A549 (cell line): ENCODE data around the gene LRRC36. TPM values are rescaled to one million over a fixed set of nuclear protein-coding genes. Genes with fewer than 3 reads are reported as not detected.

Experiments
- ATAC-seq, 2 experiments: fragments of 200-7000 bp in 1 of 2; fragments of >200 bp in 1 of 2; cut with Nextera tagmentation in 1 of 2; cut with Tn5 transposase in 1 of 2; 3 replicates each; pipeline versions ENCODE4 v1.8.0 to v1.9.1; 2018 to 2020; ENCODE audit warnings: mild to moderate bottlenecking in 1 of 2, moderate library complexity in 1 of 2
- CTCF ChIA-PET: fragments of 300-600 bp; sonication (Branson Sonifier 250); formaldehyde crosslinking; extraction: SDS; loops from one replicate; lab custom pipeline; 2021; ENCODE audit warnings: antibody characterized with exemption, inconsistent platforms; lab: Yijun Ruan, JAX
- POLR2A ChIA-PET: fragments of 350-600 bp; formaldehyde crosslinking; extraction: SDS; loops from one replicate; lab custom pipeline; 2021; ENCODE audit warnings: antibody characterized with exemption, inconsistent platforms; lab: Yijun Ruan, JAX
- DNase-seq, 2 experiments: peaks; one replicate each; pipeline versions ENCODE4 v3.0.0 to v3.0.0-alpha.2; 2011 to 2016; ENCODE audit warnings: low read depth in 1 of 2, low spot score in 1 of 2
- FAIRE-seq: peaks from 2 replicates; lab custom pipeline; 2011; peaks lifted over from hg19 to GRCh38; lab: Jason Lieb, UNC
- H3K27ac ChIP-seq, 2 experiments: fragments of >200 bp; sonication (Bioruptor Twin); formaldehyde crosslinking; 3 replicates each; pipeline ENCODE4 v1.5.1; 2016 to 2017
- H3K4me1 ChIP-seq: fragments of >200 bp; sonication (Bioruptor Twin); formaldehyde crosslinking; 3 replicates; pipeline ENCODE4 v1.6.1; 2016
- H3K4me2 ChIP-seq: fragments of >200 bp; sonication (Bioruptor Twin); formaldehyde crosslinking; 3 replicates; pipeline ENCODE4 v1.6.1; 2016
- H3K4me3 ChIP-seq: fragments of >200 bp; sonication (Bioruptor Twin); formaldehyde crosslinking; 3 replicates; pipeline ENCODE4 v1.5.1; 2016
- H3K9me3 ChIP-seq: fragments of >200 bp; sonication (Bioruptor Twin); formaldehyde crosslinking; 3 replicates; pipeline ENCODE4 v1.6.1; 2016
- BHLHE40 ChIP-seq: IDR thresholded peaks from 2 replicates; pipeline ENCODE4 v1.6.1; 2012; ENCODE audit warnings: low read depth, low read length, inconsistent platforms
- CBX2 ChIP-seq: fragments of 200-600 bp; sonication (generic); IDR thresholded peaks from 2 replicates; pipeline ENCODE4 v1.6.1; 2016; ENCODE audit warnings: low read depth, mild to moderate bottlenecking, borderline replicate concordance
- CBX8 ChIP-seq: fragments of 200-600 bp; sonication (generic); IDR thresholded peaks from 2 replicates; pipeline ENCODE4 v1.6.1; 2016
- CEBPB ChIP-seq, 2 experiments: fragments of >200 bp in 1 of 2; sonication (Bioruptor Twin) in 1 of 2; formaldehyde crosslinking in 1 of 2; IDR thresholded peaks; 2 replicates each; pipeline ENCODE4 v1.6.1; 2012 to 2016
- EHF ChIP-seq: fragments of 250-450 bp; sonication (Bioruptor Pico); IDR thresholded peaks from 2 replicates; pipeline ENCODE4 v1.5.0; 2020; ENCODE audit warnings: mild to moderate bottlenecking
- EHMT2 ChIP-seq: fragments of 200-600 bp; sonication (generic); IDR thresholded peaks from 2 replicates; pipeline ENCODE4 v1.6.1; 2016; ENCODE audit warnings: antibody characterized with exemption, low read depth, mild to moderate bottlenecking, moderate library complexity
- FOSL2 ChIP-seq, 2 experiments: fragments of 450-650 bp in 1 of 2; fragments of >200 bp in 1 of 2; sonication (Bioruptor Twin) in 1 of 2; formaldehyde crosslinking; IDR thresholded peaks; 2 replicates each; pipeline versions ENCODE4 v1.5.0 to v1.6.1; 2016 to 2020; ENCODE audit warnings: mild to moderate bottlenecking in 1 of 2, moderate library complexity in 1 of 2
- GATA3 ChIP-seq: IDR thresholded peaks from 2 replicates; pipeline ENCODE4 v1.6.1; 2012; ENCODE audit warnings: borderline replicate concordance
- HES2 ChIP-seq: fragments of >200 bp; sonication (Bioruptor Twin); formaldehyde crosslinking; IDR thresholded peaks from 2 replicates; pipeline ENCODE4 v1.6.1; 2016
- HOXA7 ChIP-seq: fragments of 250-450 bp; sonication (Bioruptor Pico); IDR thresholded peaks from 2 replicates; pipeline ENCODE4 v1.5.0; 2020; ENCODE audit warnings: mild to moderate bottlenecking, moderate library complexity
- HOXB5 ChIP-seq: fragments of 250-450 bp; sonication (Bioruptor Pico); IDR thresholded peaks from 2 replicates; pipeline ENCODE4 v1.5.0; 2020; ENCODE audit warnings: mild to moderate bottlenecking, moderate library complexity
- JUNB ChIP-seq: fragments of >200 bp; sonication (Bioruptor Twin); formaldehyde crosslinking; IDR thresholded peaks from 2 replicates; pipeline ENCODE4 v1.6.1; 2016
- KDM1A ChIP-seq: fragments of 200-600 bp; sonication (generic); IDR thresholded peaks from 2 replicates; pipeline ENCODE4 v1.6.1; 2016; ENCODE audit warnings: low read depth, mild to moderate bottlenecking
- KDM5A ChIP-seq: fragments of 200-600 bp; sonication (generic); IDR thresholded peaks from 2 replicates; pipeline ENCODE4 v1.6.1; 2016; ENCODE audit warnings: antibody characterized with exemption, mild to moderate bottlenecking
- MAFK ChIP-seq: fragments of 450-650 bp; IDR thresholded peaks from 2 replicates; pipeline ENCODE4 v1.6.1; 2014; ENCODE audit not compliant: partially characterized antibody
- MAX ChIP-seq: IDR thresholded peaks from 2 replicates; pipeline ENCODE4 v1.6.1; 2012
- MYC ChIP-seq: IDR thresholded peaks from 2 replicates; pipeline ENCODE4 v1.6.1; 2012; ENCODE audit warnings: mild to moderate bottlenecking, inconsistent platforms, low read length, improper control_type of control experiment, borderline replicate concordance
- NPAS2 ChIP-seq: fragments of 250-450 bp; sonication (Bioruptor Pico); IDR thresholded peaks from 2 replicates; pipeline ENCODE4 v1.8.0; 2022; ENCODE audit warnings: mild to moderate bottlenecking, moderate library complexity, borderline replicate concordance
- NR3C1 ChIP-seq: fragments of >200 bp; sonication (Bioruptor Twin); formaldehyde crosslinking; IDR thresholded peaks from 3 replicates; pipeline ENCODE4 v1.6.1; 2017
- POLR2A ChIP-seq: IDR thresholded peaks from 2 replicates; pipeline ENCODE4 v1.6.1; 2012; ENCODE audit warnings: mild to moderate bottlenecking, low read length
- RARB ChIP-seq: fragments of 250-450 bp; sonication (Bioruptor Pico); IDR thresholded peaks from 2 replicates; pipeline ENCODE4 v1.8.0; 2021; ENCODE audit warnings: mild to moderate bottlenecking, moderate library complexity
- SMC3 ChIP-seq: fragments of >200 bp; sonication (Bioruptor Twin); formaldehyde crosslinking; IDR thresholded peaks from 3 replicates; pipeline ENCODE4 v1.6.1; 2018; ENCODE audit warnings: inconsistent platforms
- USF2 ChIP-seq: fragments of 450-650 bp; IDR thresholded peaks from 2 replicates; pipeline ENCODE4 v1.6.1; 2014; ENCODE audit warnings: antibody characterized with exemption
- ZNF302 ChIP-seq: fragments of 250-450 bp; sonication (Bioruptor Pico); IDR thresholded peaks from 2 replicates; pipeline ENCODE4 v1.9.0; 2021; ENCODE audit warnings: inconsistent platforms, mild to moderate bottlenecking, moderate library complexity
- ZSCAN20 ChIP-seq: fragments of 250-450 bp; sonication (Bioruptor Pico); IDR thresholded peaks from 2 replicates; pipeline ENCODE4 v1.8.0; 2022; ENCODE audit warnings: mild to moderate bottlenecking, moderate library complexity
- WGBS: methylation state at CpG from one replicate; pipeline ENCODE4 v1.1.6; 2017; ENCODE audit errors: missing lambda C conversion rate; 5-methylcytosine and 5-hydroxymethylcytosine counted together
- polyA plus RNA-seq, 4 experiments: library from polyadenylated mRNA; depleted of rRNA in 3 of 4; stranded (reverse); fragments of >200 nt; fragmentation: RNase III in 1 of 4; extraction: RNeasy Plus Mini Kit Qiagen cat#74134 plus additional on column Dnase treatment in 1 of 4; gene quantifications; 2 replicates in 3 of 4; 3 replicates in 1 of 4; pipeline ENCODE4 v1.2.3, GENCODE V29; 2011 to 2017
- TF ChIP-seq, protein P1 (sequence below): fragments of 250-450 bp; sonication (Bioruptor Pico); IDR thresholded peaks from 2 replicates; pipeline ENCODE4 v1.5.0; 2020; ENCODE audit warnings: low read depth, mild to moderate bottlenecking, moderate library complexity
- TF ChIP-seq, protein P2 (sequence below): IDR thresholded peaks from 2 replicates; pipeline ENCODE4 v1.6.1; 2012

LRRC36 gene
- polyA plus RNA-seq, 2 of the 4 experiments (the other 2 are of a cell fraction) = 0.48 to 0.57 TPM

- Histone ChIP-seq H3K4me1 (peaks cover 11% of the 10 kb centered on the region; the same call in 2 of the 3 replicates), H3K9me3 (no peaks in the 10 kb centered on the region)
- peak in 1 of 2 experiments; percentile 44; a peak in 3 of 6 replicates for ATAC-seq
- no peak for FAIRE-seq
- DNase-seq = no peak
- POLR2A ChIA-PET = no interaction called here
- WGBS = 91% methylated on average over 14 of the region's 18 CpGs
- TF ChIP-seq NR3C1 (no peak), BHLHE40 (no peak), HOXB5 (CRISPR knock-in tag) (no peak), USF2 (no peak), SMC3 (no peak), HOXA7 (CRISPR knock-in tag) (no peak), ZNF302 (CRISPR knock-in tag) (no peak), GATA3 (no peak), MYC (no peak), CBX2 (no peak), FOSL2 (IDR thresholded peaks at IDR 0.05) (no peak), FOSL2 (CRISPR knock-in tag; IDR thresholded peaks at IDR 0.05) (no peak), MAFK (no peak), MAX (no peak), CEBPB (IDR thresholded peaks at IDR 0.05) (no peak), KDM5A (no peak), NPAS2 (CRISPR knock-in tag) (no peak), EHMT2 (no peak)
- TF ChIP-seq, all 56 proteins: peak for 0
- Histone ChIP-seq H3K4me2 (no peak overlapping the region), H3K4me3 (no peak overlapping the region), H3K27ac (no peak overlapping the region)
- CTCF ChIA-PET = interaction anchor here (0.9 to 3.6 kb wide), 9 partner anchors 7 to 121 kb away, joined by 3 to 17 read pairs (median 4); partner anchors contain the start of gene ZDHHC1
These were observed 79.7 kb downstream of the LRRC36 start for GRCh38 chr16:67406111-67406971.

DNA sequence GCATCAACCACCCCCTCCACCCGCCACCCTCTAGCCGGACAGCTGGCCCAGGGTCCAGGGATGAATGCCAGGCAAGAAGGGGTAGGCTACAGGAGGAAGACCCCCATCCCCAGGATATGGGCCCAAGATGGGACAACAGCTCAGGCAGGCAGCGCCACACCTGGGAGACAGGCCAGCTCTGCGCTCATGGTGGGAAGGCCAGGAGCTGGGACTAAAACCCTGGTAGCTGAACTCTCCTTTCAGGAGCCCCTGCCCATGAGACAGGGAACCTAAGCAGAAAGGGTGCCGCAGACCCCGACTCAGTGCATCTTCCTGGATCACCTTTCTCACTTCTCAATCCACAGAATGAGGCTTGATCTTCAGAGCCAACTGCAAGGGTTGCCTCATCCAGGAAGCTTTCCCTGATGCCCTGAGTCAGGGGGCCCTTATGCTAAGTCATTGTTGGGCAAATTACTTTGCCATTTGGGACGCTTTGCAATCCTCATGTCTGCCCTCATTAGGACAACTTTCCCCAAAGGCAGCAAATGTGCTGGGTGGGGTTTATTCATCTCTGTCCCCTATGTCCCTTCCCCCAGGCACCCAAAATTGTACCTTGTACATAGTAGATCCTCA, 80.7 kb downstream of the LRRC36 start:
- H3K4me2 ChIP-seq = no peak overlapping the region

More for the DNA sequence above, 80.7 kb downstream of the LRRC36 start:
- no peaks in the 10 kb centered on the region for H3K9me3 ChIP-seq
- DNase-seq = no peak
- H3K4me1 ChIP-seq = peaks cover 11% of the 10 kb centered on the region; the same call in 2 of the 3 replicates
- no peak overlapping the region for H3K4me3 ChIP-seq
- POLR2A ChIA-PET = interaction anchor here (0.6 kb wide), 1 partner anchor 72 kb away, joined by 3 read pairs; no protein-coding TSS in a partner anchor
- no peak for FAIRE-seq
- TF ChIP-seq JUNB (no peak), EHF (CRISPR knock-in tag) (no peak), POLR2A (no peak), CBX8 (no peak), FOSL2 (IDR thresholded peaks at IDR 0.05) (no peak), FOSL2 (CRISPR knock-in tag; IDR thresholded peaks at IDR 0.05) (no peak), ZSCAN20 (CRISPR knock-in tag) (no peak), RARB (no peak), KDM1A (no peak), HES2 (no peak)
- TF ChIP-seq, protein P1, sequence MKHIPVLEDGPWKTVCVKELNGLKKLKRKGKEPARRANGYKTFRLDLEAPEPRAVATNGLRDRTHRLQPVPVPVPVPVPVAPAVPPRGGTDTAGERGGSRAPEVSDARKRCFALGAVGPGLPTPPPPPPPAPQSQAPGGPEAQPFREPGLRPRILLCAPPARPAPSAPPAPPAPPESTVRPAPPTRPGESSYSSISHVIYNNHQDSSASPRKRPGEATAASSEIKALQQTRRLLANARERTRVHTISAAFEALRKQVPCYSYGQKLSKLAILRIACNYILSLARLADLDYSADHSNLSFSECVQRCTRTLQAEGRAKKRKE (CRISPR knock-in tag) = no peak
- TF ChIP-seq, protein P2, sequence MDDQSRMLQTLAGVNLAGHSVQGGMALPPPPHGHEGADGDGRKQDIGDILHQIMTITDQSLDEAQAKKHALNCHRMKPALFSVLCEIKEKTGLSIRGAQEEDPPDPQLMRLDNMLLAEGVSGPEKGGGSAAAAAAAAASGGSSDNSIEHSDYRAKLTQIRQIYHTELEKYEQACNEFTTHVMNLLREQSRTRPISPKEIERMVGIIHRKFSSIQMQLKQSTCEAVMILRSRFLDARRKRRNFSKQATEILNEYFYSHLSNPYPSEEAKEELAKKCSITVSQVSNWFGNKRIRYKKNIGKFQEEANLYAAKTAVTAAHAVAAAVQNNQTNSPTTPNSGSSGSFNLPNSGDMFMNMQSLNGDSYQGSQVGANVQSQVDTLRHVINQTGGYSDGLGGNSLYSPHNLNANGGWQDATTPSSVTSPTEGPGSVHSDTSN = no peak
- TF ChIP-seq, all 56 proteins: peak for 0
- CTCF ChIA-PET = interaction anchor here (0.6 to 3.6 kb wide), 11 partner anchors 8 to 825 kb away, joined by 3 to 17 read pairs (median 4); partner anchors contain the start of gene ZDHHC1
- 88% methylated on average over 7 of the region's 7 CpGs for WGBS
- no peak; a peak in 1 of 6 replicates for ATAC-seq
- no peak overlapping the region for H3K27ac ChIP-seq
